ENCODE results near the gene CPLX3.

- TF ChIP-seq, protein P1, sequence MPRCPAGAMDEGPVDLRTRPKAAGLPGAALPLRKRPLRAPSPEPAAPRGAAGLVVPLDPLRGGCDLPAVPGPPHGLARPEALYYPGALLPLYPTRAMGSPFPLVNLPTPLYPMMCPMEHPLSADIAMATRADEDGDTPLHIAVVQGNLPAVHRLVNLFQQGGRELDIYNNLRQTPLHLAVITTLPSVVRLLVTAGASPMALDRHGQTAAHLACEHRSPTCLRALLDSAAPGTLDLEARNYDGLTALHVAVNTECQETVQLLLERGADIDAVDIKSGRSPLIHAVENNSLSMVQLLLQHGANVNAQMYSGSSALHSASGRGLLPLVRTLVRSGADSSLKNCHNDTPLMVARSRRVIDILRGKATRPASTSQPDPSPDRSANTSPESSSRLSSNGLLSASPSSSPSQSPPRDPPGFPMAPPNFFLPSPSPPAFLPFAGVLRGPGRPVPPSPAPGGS (IDR thresholded peaks at IDR 0.05): no peak
- no peak for TF ChIP-seq POLR2AphosphoS2 (conservative IDR thresholded peaks at IDR 0.05; ENCODE audit: low read length)
Observed at GRCh38 chr15:74869372-74869725, 42.9 kb downstream of the CPLX3 start.
